MM.1S (cell line): ENCODE results near the gene ACIN1.

Experiments
- DNase-seq: peaks from one replicate; pipeline ENCODE4 v3.0.0-alpha.2; 2015
- H2AFZ ChIP-seq: fragments of 300-600 bp; sonication (generic); 2 replicates; pipeline ENCODE4 v1.6.0; 2016; ENCODE audit warnings: antibody characterized with exemption, low read length
- H3F3A ChIP-seq: fragments of 300-600 bp; sonication (generic); 2 replicates; pipeline ENCODE4 v1.6.1; 2016; ENCODE audit warnings: mild to moderate bottlenecking, antibody characterized with exemption, low read length, moderate library complexity, mixed read lengths; ENCODE audit not compliant: insufficient read depth
- H3K27ac ChIP-seq: fragments of 300-600 bp; sonication (generic); 2 replicates; pipeline ENCODE4 v1.5.1; 2016; ENCODE audit warnings: mild to moderate bottlenecking, low read length
- H3K27me3 ChIP-seq: fragments of 300-600 bp; sonication (generic); replicated peaks from 2 replicates; pipeline ENCODE4 v1.6.0; 2016; ENCODE audit warnings: low read length; ENCODE audit not compliant: insufficient read depth
- H3K36me3 ChIP-seq: fragments of 300-600 bp; sonication (generic); replicated peaks from 2 replicates; pipeline ENCODE4 v1.6.1; 2016; ENCODE audit warnings: mild to moderate bottlenecking, low read length, mixed read lengths; ENCODE audit not compliant: insufficient read depth
- H3K4me1 ChIP-seq: fragments of 300-600 bp; sonication (generic); 2 replicates; pipeline ENCODE4 v1.6.1; 2016; ENCODE audit warnings: low read length, mixed read lengths
- H3K4me2 ChIP-seq: fragments of 300-600 bp; sonication (generic); 2 replicates; pipeline ENCODE4 v1.6.0; 2016; ENCODE audit warnings: low read depth, low read length
- H3K4me3 ChIP-seq: fragments of 300-600 bp; sonication (generic); 2 replicates; pipeline ENCODE4 v1.5.1; 2016; ENCODE audit warnings: low read length, mixed read lengths
- H3K79me2 ChIP-seq: fragments of 300-600 bp; sonication (generic); 2 replicates; pipeline ENCODE4 v1.6.1; 2016; ENCODE audit warnings: mixed run types, low read length, mixed read lengths
- H3K9ac ChIP-seq: fragments of 300-600 bp; sonication (generic); 2 replicates; pipeline ENCODE4 v1.6.1; 2016; ENCODE audit warnings: low read length, mixed read lengths
- H3K9me2 ChIP-seq: fragments of 300-600 bp; sonication (generic); replicated peaks from 2 replicates; pipeline ENCODE4 v1.6.1; 2016; ENCODE audit warnings: mild to moderate bottlenecking, low read length, mixed read lengths; ENCODE audit not compliant: insufficient read depth
- H3K9me3 ChIP-seq: fragments of 300-600 bp; sonication (generic); replicated peaks from 2 replicates; pipeline ENCODE4 v1.6.1; 2016; ENCODE audit warnings: mild to moderate bottlenecking, low read length, mixed read lengths; ENCODE audit not compliant: insufficient read depth
- H4K20me1 ChIP-seq: fragments of 300-600 bp; sonication (generic); 2 replicates; pipeline ENCODE4 v1.6.1; 2016; ENCODE audit warnings: mild to moderate bottlenecking, low read length, moderate library complexity, mixed read lengths; ENCODE audit not compliant: insufficient read depth
- EZH2 ChIP-seq: fragments of 300-600 bp; sonication (generic); optimal IDR thresholded peaks from 2 replicates; pipeline ENCODE3; 2017; ENCODE audit warnings: low read depth, mild to moderate bottlenecking, antibody characterized with exemption, low read length, mixed read lengths
- EZH2phosphoT487 ChIP-seq: fragments of 300-600 bp; sonication (generic); IDR thresholded peaks from 2 replicates; pipeline ENCODE4 v1.6.1; 2018; ENCODE audit warnings: antibody characterized with exemption, low read length
- TF ChIP-seq, protein P1 (sequence below): fragments of 300-600 bp; sonication (generic); IDR thresholded peaks from 2 replicates; pipeline ENCODE4 v1.5.1; 2016; ENCODE audit warnings: antibody characterized with exemption, low read length, mixed read lengths

The ACIN1 gene

DNA sequence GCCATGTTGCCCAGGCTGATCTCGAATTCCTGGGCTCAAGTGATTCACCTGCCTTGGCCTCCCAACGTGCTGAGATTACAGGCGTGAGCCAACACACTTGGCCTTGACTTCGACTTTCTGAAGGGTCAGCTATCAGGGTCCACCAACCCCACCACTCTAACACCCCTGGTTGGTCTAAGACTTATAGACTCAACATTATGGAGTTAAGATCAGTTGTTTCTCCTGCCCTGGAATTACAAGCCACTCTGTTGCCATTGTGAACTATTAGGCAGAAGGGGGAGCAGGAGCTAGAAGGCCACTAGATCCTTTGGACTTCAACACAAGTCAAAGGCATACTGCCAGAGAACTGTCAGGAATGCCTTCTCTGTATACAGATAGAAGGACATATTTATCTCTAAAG, 54.8 kb downstream of the ACIN1 start:
- Histone ChIP-seq H3K4me1 (no peaks in the 10 kb centered on the region), H3K4me2 (no peak overlapping the region), H4K20me1 (no peaks in the 10 kb centered on the region), H3K27ac (no peak overlapping the region), H3F3A (no peaks in the 10 kb centered on the region), H3K79me2 (no peaks in the 10 kb centered on the region), H3K4me3 (no peak overlapping the region), H3K27me3 (no peaks in the 10 kb centered on the region), H3K36me3 (no peaks in the 10 kb centered on the region), H3K9ac (no peak overlapping the region), H2AFZ (no peak overlapping the region), H3K9me2 (no peaks in the 10 kb centered on the region), H3K9me3 (no peaks in the 10 kb centered on the region)
- DNase-seq, result no peak
- TF ChIP-seq EZH2 (no peak), EZH2phosphoT487 (no peak)
- TF ChIP-seq, protein P1, sequence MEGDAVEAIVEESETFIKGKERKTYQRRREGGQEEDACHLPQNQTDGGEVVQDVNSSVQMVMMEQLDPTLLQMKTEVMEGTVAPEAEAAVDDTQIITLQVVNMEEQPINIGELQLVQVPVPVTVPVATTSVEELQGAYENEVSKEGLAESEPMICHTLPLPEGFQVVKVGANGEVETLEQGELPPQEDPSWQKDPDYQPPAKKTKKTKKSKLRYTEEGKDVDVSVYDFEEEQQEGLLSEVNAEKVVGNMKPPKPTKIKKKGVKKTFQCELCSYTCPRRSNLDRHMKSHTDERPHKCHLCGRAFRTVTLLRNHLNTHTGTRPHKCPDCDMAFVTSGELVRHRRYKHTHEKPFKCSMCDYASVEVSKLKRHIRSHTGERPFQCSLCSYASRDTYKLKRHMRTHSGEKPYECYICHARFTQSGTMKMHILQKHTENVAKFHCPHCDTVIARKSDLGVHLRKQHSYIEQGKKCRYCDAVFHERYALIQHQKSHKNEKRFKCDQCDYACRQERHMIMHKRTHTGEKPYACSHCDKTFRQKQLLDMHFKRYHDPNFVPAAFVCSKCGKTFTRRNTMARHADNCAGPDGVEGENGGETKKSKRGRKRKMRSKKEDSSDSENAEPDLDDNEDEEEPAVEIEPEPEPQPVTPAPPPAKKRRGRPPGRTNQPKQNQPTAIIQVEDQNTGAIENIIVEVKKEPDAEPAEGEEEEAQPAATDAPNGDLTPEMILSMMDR, result no peak

DNA sequence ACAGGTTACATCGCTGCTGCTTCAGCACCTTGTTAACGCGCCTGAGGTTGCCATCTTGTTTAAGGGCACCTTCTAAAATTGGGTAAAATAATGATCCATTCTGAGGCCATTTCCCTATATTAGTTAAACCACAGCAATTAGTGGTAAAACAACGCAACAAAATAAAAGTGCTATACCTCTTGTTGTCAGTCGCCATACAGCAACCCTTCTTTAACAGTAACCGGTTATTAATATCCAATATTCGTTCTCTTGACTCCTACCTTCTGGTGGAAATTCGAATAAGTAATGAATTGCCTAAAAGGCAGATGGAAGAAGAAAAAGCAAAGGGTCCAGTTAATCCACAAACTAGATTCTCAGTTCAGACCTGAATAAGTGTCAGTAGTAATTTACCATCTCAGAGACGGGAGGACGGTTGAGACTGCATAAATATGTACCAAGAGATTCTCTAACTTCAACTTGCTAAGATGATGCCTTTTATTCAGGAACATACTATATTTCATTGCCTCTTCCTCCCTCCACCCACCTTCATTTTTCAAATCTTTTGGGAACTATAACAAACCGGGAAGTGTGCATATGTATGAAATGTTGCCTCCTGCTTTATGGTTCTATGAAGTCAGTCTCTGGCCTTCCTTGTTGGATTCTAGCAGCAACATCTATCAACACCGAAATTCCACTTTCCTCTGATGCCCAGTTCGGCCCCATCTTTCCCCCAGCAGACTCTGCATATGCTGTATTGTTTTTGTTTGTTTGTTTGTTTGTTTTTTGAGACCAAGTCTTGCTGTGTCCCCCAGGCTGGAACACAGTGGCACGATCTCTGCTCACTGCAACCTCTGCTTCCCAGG, 59.4 kb downstream of the ACIN1 start:
- Histone ChIP-seq H3K27me3 (no peaks in the 10 kb centered on the region), H3K4me1 (no peaks in the 10 kb centered on the region), H3K4me3 (peak overlapping the region; percentile 84; the same call in 1 of the 2 replicates), H2AFZ (peak overlapping the region; percentile 62), H3K79me2 (peaks cover 17% of the 10 kb centered on the region), H3K9ac (peak overlapping the region; percentile 97; the same call in 1 of the 2 replicates), H3K4me2 (peak overlapping the region; percentile 36; the same call in 1 of the 2 replicates), H3K9me2 (no peaks in the 10 kb centered on the region), H3K9me3 (no peaks in the 10 kb centered on the region), H3K36me3 (no peaks in the 10 kb centered on the region), H4K20me1 (no peaks in the 10 kb centered on the region), H3F3A (no peaks in the 10 kb centered on the region), H3K27ac (peak overlapping the region; percentile 72; the same call in 1 of the 2 replicates)
- no peak for TF ChIP-seq EZH2
- TF ChIP-seq, protein P1, result no peak
- no peak for TF ChIP-seq EZH2phosphoT487
- DNase-seq, result no peak

DNA sequence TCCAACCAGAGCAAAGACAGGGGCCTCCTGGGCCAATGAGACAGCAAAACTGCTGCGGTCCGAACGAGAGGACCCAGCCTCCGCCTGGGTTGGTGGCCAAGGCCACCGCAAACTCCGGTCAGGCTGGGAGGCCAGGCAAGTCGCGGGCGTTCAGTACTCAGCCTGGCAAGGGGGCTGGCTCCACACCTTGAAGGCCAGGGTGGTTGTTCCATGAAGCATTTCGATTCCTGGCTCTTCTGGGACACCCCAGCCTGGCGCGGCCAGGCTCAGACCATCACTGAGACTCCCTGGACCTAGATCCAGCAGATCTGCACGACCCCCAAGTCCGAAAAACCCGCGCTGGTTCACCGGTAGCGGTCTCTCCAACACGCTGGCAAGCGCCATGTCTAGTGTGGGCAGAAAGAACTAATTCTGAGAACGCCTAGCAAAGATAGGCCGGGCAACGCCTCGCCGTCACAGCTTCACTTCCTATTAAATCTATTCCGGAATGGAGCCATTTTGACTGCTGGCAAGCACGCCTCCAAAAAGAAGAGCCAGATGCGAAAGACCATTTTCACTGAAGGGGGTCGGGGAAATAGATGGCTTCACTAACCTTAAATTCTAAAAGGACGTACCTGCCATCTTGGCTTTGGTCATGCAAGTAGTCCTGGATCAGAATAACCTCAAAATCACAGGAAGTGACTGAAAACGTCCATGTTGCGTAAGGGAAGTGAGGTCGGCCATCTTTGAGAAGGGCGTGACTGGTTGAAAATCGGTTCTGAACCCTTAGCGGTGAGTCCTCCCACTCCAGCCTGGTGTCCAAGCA, 60.2 kb downstream of the ACIN1 start, which contains the start of gene PSMB5:
TSS of gene PSMB5 (minus strand) at position 403 of the 805 bp plus-strand sequence. CDS start at position 384, 19 bp downstream.
- Histone ChIP-seq H3K27me3 (no peaks in the 10 kb centered on the region), H3F3A (no peaks in the 10 kb centered on the region), H3K4me2 (peak within 1 kb of the TSS; percentile 54), H3K79me2 (peaks cover 17% of the 10 kb centered on the region), H4K20me1 (no peaks in the 10 kb centered on the region), H3K9ac (peak within 1 kb of the TSS; percentile 97), H3K4me3 (peak within 1 kb of the TSS; percentile 84), H3K36me3 (no peaks in the 10 kb centered on the region), H3K9me2 (no peaks in the 10 kb centered on the region), H3K27ac (peak within 1 kb of the TSS; percentile 72), H2AFZ (peak within 1 kb of the TSS; percentile 62), H3K4me1 (no peaks in the 10 kb centered on the region), H3K9me3 (no peaks in the 10 kb centered on the region)
- TF ChIP-seq, protein P1, result no peak
- TF ChIP-seq EZH2phosphoT487 (no peak), EZH2 (no peak)
- DNase-seq, result peak; percentile 91
